ENCODE results near the gene PKP1.

DNA sequence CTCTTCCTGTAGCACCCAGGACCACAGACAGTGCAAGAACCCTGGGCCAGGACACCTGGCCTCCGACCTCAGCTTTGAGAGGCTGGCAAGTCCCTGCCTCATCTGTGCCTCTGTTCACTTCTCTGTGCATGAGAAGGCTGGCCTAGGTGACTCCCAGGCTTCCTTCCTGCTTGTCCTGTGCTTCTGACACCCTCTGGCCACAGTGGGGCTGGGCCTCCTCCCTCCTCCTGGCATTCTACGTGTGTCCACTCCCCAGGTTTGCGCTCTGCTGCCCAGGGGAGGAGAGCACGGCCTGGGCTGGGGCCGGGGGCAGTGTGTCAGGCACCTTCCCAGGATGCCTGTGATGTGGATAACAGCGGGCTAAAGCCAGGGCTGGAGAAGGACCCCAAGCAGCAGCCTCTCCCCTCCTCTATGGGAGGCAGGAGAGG, 30.3 kb upstream of the PKP1 start:
- no peak for TF ChIP-seq EZH2 (IDR thresholded peaks at IDR 0.05)
- TF ChIP-seq, protein P1, sequence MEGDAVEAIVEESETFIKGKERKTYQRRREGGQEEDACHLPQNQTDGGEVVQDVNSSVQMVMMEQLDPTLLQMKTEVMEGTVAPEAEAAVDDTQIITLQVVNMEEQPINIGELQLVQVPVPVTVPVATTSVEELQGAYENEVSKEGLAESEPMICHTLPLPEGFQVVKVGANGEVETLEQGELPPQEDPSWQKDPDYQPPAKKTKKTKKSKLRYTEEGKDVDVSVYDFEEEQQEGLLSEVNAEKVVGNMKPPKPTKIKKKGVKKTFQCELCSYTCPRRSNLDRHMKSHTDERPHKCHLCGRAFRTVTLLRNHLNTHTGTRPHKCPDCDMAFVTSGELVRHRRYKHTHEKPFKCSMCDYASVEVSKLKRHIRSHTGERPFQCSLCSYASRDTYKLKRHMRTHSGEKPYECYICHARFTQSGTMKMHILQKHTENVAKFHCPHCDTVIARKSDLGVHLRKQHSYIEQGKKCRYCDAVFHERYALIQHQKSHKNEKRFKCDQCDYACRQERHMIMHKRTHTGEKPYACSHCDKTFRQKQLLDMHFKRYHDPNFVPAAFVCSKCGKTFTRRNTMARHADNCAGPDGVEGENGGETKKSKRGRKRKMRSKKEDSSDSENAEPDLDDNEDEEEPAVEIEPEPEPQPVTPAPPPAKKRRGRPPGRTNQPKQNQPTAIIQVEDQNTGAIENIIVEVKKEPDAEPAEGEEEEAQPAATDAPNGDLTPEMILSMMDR (IDR thresholded peaks at IDR 0.05) = no peak
